Left renal pelvis (tissue), 4 donors: ENCODE data around the gene ARHGAP26. TPM values are rescaled to one million over a fixed set of nuclear protein-coding genes. Genes with fewer than 3 reads are reported as not detected.

Experiments
- DNase-seq, 4 donors: peaks; one replicate each; pipeline ENCODE4 v3.0.0-alpha.2; 2013; ENCODE audit warnings: low read depth in 4 of 4, low spot score in 3 of 4
- polyA plus RNA-seq, 4 donors: library from polyadenylated mRNA; unstranded; fragments of 120-200 nt; gene quantifications; one replicate each; pipeline ENCODE4 v1.2.1, GENCODE V29; 2013; ENCODE audit not compliant: insufficient read length in 4 of 4

The ARHGAP26 gene
- polyA plus RNA-seq, 4 donors: 9.9 to 12.9 (median 11.1) TPM

DNA sequence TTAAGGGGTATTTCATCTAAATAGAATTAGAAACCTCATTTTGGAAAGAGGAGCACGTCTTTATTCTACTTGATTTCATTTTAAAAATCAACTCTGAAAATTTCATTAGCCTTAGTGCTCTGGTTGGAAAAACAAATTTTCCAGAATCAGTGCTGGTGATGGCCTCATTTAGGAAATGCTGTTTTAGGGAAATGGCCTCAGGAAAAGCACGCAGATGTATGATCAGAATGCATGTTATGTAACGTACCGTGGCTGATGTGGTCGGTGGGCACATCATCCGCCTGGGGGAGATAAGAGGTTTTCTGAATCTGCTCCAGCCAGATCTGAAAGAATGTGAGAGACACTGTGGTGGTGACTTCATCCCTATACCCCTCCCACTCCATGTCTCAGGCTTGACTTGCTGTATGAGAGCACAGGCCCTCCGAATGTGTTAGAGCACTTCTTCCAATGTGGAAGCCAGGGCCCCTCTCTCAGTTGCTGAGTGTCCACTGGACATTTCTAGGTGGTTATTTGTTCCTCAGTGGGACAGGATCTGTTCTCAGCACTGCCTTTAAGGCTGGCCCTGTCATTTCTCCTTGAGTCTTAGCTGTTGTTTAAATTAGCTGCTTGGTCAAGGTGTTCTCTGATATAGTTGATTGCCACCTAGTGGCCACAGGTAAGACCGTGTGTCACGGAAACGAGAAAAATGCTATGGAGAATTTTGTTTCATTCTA is 96.5 kb downstream of the ARHGAP26 start:
- peak in 2 of 4 donors; percentile 29 to 40 for DNase-seq

DNA sequence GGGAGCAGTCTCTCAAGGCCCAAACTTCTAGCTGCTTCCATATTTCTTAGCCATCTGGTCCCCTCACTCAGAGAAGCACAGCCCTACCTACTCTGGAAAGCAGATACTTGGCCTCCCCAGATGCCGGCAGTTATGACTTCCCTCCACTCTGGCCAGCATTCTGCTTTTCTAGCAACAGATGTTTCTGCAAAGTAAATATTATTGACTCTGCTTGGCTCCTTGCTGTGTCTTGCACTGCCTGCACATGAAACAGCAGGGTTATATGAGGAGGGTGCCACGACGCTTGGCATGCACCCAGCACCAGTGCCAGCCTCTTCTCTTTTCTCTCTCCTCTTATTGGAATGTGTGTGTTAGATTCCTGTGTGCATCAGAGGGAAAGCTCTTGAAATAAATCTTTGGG is 99.7 kb downstream of the ARHGAP26 start:
- no peak for DNase-seq

DNA sequence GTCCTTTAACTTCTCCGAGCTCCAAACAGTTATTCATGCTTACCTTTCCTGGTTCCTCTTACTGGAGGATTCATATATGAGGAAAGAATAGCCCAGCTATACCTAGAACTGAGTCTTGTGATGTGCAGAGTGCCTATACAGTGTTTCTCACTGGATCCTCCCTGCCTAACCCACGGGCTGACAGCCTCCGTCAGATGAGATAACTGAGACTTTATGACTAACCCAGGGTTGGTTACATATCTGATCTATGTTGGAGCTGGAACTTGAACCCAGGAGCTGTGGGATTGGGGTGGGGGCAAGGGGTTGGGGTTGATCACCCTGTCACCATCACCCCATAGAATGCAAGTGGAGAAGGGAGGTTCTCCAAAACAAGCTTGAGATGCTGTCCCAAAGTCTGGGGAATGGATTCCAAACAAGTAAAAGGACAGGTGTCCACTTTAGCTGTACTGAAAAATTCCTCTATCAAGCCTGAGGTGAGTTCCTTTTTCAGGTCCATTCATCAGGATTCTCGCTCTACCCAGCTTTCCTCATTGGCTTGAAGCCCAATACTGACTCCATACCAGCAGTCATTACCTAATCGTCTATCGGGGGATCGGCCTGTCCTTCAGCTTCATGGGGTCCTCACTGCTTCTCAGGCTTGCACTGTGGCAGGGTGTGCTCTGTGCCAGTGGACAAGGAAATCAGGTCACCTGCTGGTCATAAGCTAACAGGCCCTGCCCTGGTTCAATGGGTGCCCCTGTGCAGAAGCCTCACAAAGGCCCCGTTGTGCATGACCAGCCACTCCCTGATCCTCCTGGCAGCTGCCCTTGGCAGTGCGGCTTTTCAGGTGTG is 100.6 kb downstream of the ARHGAP26 start:
- DNase-seq: no peak

DNA sequence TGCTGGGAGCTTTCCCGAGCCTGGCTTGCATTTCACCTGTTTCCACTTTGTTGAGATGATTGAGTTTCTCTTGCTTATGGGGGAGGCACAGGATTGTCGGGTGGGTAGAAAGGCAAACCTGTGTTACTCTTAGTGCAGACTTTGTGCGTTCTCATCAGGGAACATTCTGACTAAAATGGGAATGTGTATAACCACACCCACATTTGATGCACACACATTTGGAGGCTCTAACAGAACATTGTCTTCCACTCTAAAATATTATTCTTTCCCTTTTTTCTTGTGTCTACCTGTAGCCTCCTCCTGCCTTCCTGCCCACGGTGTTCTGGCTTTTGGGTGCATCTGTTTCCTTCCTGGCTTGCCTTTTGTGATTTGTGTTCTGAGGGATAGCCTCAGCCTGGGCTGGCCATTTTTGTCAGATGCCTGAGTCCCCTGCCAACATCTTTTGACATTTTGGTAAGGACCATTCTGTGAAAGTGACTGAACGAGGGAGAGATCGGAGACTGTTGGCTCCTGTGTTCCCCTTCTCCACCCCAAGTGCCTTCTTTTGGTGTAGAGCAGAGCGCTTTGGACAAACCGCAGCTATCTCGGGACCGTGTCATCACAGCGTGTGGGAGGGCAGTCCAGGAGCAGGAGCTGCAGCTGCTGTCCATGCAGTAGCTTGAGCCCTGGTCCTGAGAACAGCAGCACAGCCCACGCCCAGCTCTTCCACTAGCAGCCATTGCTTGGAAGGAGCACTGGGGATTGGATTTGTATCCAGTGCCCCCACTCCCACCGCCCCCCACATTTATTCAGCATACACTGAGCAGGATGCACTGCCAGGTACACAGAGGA is 101.4 kb downstream of the ARHGAP26 start:
- no peak for DNase-seq

DNA sequence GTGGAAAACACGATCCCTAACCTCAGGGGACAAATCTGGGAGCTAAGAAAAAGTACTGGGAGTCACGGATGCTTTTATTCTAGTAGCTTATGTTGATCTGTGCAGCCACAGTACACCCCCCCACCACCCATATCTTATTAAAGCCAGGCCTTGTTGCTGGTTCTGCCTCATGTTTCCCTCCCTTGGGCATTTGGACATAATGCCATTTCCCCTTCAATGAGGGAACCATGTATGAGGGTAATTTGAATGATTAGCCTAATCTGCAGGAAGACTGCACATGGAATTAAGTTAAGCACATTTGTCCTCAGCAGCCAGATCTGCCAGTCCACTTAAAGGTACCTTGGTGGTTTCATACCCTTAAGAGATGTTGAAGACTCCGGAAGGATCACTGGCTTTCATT is 102.0 kb downstream of the ARHGAP26 start:
- DNase-seq: no peak

DNA sequence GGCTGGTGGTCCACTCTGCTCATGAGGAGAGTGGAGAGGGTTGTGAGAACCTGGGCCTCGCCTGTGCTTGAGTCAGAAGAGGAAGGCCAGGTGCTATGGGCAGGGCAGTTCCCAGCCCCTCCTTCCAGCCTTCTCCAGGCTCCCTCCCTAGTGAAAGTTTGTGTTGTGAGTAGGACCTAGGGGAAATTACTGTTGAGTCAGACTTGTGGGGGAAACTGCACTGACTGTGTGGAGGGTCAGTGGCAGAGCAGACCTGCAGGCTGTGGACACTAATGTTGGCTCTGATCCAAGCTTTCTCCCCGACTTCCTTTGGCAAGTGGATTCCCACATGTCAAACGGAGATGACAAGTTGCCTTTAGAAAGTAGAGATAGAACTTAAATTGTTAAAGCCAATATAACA is 102.6 kb downstream of the ARHGAP26 start:
- DNase-seq: no peak

DNA sequence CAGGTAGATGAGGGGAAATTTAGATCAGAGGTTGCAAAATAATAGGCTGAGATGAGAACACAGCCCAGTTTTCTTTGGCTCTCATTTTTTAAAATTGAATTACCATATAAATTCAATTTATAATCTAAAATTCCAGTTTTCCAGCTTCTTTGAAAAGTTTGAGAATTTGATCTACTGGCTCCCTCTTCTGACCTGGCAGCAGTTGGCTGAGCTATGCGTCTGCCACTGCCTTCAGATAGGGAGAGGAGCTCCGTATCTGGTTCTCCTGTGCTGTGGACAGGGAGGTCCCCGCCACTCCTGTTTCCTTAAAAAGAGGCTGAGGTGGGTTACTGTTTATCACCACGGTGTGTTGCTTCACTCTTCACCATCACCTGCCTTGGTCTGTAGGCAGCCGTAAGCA is 103.7 kb downstream of the ARHGAP26 start:
- no peak for DNase-seq

DNA sequence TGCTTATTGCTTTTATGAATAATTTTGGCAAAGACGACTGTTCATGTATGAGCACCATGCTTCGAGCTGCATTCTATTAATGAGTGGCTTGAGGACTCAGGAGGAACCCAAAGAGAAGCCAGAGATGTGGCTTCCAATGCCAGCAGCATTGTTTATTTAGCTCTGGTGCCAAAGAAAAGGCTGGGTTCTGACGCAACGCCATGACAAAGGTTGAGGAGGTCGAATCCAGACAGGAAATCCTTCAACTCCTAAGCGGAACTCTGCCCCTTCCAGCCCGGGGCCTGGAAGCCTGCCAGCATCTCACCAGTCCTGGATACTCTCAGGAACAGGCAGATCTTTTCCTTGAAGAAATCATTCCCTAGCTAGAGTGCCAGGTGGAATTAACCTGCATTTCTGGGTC is 104.4 kb downstream of the ARHGAP26 start:
- no peak for DNase-seq

DNA sequence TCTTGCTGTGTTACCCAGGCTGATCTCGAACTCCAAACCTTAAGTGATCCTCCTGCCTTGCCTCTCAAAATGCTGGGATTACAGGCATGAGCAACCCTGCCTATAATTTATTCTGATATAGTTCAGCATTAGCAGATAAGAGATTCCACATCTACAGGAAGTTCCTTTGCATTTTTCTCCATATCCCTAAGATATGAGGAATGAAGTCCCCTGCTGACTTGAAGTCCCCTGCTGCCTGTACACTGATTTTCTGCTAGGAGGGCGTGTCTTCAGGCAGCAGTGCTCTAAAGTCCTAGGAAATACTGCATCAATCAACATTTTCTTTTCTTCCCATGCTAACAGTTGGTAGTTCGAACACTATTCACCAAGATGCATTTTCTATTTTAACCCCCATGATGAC is 105.8 kb downstream of the ARHGAP26 start:
- DNase-seq: no peak

DNA sequence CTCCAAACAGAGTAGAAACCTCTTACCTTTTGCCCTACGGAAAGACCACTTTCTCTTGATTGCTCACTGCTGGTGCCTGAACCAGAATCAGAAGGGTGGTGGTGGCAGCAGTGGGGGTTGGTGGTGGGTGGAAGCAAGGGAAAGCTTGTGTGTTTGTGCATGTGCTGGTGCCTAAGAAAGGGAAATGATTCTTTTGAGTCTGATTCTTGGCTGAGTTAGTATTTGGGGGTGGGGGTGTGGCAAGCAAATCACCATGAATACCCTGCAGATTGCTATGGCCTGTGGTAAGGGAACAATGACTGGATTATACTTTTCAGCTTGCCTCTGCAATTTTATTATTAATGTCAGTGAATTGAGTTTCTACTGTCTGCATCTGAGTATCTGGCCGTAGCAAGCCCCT is 106.6 kb downstream of the ARHGAP26 start:
- DNase-seq: no peak

DNA sequence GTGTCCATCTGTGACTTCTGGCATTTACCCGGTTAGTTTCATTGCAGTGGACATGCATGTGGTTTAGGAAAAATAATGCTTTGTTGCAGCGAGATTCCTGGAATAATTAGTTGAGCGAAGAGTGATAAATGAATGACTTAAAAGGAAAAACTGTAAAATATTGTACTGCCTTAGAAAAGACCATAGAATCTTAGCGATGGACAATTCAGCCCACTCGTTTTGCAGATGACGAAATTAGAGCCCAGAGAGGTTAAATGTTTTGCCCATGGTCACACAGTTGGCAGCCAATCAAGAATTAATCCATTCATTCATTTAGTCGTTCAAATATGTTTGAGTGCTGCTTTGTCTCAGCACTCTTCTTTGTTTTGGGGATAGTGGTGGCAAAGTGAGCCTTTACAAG is 107.9 kb downstream of the ARHGAP26 start:
- DNase-seq: no peak

DNA sequence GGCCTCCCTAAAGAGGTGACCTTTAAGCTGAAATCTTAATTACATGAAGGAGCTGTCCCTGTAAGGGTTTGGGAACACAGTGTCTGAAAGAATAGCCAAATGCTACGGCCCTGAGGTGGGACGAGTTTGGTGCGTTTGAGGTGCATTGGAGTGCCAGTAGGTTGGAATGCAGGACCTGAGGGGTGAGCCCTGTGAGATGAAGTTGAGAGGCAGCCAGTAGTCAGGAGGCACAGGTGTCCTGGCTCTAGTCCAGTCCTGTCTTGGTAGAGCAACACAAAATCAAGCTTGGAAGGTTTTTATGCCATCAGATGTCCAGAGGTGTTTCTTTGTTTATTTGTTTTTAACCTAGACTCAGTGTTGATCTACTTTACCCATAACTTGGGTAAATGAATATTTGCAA is 108.5 kb downstream of the ARHGAP26 start:
- DNase-seq: no peak

DNA sequence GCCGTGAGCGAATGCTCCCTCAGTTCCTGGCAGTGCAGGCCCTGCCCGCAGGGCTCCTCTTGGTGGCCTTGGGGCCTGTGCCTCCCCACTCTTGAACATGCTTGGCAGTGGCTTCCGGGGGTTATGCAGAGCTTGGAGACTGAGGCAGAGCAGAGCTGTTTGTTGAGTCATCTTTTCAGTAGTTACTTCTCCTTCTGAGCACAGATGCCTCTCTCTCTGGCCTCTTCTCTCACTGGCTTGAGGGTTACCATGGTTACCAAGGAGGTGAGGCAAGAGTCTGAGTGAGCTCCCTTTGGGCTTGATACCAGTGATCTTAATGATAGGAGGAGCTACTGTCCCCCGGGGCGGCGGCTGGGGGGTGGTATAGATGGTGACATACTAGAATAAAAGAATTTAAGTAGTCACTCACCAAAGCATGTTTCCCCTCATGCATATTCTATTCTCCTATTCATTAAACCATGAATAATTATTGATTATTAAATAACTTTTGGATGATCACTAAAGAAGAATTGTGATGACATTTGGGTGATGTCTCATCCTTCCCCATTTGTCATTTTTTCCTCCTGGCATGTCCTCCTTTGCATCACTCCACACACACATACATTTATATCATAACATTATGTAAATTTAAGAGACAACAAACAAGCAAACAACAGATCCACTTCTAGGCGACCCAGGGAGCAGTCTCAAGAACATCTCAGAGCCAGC is 111.1 kb downstream of the ARHGAP26 start:
- no peak for DNase-seq

DNA sequence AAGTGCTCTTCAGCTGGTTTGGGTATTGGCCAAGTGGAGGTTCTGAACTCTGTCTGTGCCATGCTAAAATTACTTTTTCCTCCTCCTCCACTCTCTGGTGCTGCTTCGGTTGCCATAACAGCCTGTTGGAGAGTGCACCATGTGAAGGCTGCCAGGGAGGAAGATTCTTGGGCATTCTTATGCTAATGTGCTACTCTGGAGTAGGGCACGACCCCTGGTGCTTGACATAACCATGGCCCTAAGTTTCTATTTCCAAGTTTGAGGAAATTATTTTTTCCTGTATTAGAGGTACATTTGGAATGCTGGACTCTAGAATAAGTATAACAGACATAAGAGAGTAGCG is 111.6 kb downstream of the ARHGAP26 start:
- DNase-seq: no peak

DNA sequence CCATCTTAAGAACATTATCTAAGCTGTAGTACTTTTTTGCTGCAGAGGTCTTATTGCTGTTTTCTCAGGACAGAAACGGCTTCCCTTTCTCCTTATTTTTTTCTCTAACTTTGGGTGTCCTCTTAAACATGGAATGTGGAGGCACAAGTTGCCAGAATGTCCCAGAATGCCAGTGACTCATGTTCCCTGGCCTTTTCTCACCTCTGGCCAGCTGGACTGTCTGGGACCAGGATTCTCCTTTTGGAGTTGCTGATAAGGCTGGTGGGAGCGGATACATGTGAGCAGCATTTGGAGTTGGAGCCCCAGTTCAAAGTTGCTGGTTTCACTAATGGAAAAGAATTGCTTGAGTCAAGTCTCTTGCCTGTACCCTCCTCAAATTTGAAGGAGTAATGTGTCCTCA is 112.8 kb downstream of the ARHGAP26 start:
- no peak for DNase-seq

DNA sequence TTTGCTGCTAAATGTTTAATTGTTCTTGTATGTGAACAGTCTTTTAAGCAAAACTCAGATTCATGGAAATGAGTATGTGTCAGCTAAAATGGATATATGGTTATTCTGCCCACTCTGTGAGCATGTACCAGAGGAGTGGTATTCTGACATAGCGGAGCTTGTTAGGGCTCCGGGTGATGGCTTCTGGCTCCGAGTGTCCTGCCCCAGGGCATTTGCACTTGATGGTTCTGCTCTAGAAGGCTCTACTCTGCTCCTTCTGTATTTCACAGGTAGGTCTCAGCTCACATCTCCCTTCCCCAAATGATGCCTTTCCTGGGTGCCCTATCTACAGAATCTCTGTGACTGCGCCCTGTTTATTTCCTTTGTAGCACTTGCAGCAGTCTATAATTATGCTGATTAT is 113.3 kb downstream of the ARHGAP26 start:
- DNase-seq: no peak

DNA sequence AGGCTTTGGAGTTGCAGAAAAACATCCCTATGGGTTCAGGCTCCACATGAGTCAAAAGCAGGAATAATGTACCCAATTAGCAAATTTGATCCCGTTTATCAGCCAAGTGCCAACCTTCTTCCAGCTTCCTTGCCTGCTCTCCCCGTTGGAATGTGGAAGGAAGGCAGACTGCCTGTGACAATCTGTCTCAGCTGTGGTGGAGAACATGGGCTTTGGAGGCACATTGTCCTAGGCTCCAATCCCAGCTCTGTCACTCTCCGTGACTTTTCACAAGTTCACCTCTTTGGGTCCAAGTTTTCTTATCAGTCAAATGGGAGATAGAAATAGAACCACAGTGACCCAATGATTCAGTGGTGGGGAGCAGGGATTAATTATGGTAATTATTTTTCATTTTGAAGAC is 113.9 kb downstream of the ARHGAP26 start:
- no peak for DNase-seq

DNA sequence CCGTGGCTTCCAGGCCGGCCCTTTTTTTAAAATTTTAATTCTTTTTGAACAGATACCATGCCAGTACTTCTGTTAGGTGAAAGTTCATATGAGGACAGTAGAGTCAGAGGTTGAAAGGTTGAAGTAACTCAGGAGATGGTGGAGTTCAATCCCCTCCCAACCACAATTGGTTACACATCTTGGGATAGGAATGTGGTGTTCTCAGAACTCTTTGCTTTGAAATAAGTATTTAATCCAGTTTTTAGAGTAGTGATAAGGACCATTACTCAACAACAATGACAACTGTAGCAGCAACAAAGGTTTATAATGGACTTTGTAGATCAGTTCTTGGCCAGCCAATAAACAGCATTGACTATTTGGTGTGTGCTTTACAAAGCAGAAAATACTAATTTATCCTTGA is 116.0 kb downstream of the ARHGAP26 start:
- no peak for DNase-seq

DNA sequence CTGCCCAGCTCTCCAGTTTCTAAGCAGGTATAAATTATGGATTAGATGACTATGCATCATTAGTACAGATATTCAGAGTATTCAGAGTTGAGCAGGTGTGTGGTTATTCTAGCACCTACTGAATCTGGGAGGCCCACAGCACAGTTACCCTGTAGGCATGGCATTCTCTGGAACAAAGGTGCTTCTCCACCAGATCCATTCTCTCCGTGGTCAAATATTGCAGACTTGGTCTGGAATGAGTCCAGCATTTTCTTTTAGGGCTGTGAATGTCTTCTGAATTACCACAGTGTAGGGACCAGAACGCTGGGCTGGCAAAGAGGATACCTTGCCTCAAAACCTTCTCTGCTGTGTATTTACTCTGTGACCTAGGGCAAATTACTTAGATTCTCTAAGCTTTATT is 116.8 kb downstream of the ARHGAP26 start:
- no peak for DNase-seq

DNA sequence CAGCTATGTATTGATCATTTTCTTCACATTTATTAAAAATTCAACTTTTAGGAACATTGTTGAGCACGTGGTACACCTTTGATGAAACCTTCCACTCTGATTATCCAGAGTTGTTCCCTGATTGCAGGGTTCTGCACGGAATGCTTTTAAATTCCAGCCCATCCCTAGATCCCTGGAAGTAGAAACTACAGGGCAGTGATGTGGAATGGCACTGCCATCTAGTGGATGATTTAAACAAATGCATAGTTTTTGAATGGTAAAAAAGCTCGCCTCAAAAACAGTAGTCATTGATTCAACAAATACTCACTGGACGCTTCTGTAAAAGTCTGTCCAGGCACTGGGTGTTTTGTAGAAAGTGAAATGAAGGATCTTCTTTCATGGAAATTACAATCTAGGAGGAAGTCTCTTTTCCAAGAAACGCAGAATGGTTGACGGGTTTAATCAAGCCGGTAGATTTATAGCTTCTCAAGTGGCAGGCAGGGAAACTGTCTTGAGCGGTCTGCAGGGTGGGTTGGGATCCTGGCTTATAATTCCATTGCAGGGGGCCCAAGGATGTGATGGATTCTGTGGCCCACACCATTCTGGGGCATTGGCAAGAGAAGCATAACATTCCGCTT is 118.4 kb downstream of the ARHGAP26 start:
- DNase-seq: no peak
